T-helper 9 cell (primary cell): Measurements from ENCODE around the gene WHRN.

Experiments used
- DNase-seq: peaks from one replicate; pipeline ENCODE4 v3.0.0-alpha.2; 2020

The WHRN gene

DNA sequence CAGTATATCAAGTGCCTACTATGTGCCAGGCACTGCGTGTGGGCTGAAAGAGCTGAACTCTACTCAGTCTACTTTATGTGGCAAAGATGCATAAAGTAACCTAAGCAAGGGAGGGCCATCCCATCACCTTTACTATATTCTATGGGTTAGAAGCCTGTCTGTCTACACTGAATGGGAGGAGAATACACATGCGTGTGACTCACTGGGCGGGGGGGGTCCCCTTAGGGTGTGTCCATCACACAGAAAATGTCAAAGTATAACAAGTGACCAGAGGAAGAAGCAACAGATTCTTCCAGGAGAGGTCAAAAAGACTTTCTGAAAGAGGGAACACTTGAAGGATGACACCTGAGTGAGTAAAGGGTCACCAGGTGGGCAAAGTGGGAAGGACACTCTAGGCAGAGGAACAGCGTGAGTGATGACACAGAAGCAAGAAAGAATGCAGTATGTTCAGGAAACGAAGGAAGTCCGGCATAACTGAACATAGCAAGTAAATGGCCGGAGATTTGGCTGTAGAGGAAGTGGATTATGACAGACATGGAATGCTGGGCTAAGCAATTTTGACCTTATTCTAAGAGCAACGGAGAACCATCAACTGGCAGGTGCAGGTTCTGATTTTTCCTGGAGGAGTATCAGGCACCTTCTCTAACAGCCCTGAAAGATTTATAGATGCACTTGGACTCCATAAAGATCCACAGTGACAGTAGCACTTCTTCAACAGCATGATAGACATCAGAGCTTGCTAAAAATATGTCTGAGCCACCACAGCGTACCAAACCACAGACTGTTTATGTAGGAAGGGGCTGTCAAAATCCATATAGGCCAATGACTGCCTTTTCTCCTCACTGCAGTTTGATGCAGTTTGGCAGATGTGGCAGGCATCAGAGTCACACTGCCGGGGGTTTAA lies 8.0 kb upstream of the WHRN start:
- no peak for DNase-seq

- DNase-seq = no peak
Observed at GRCh38 chr9:114511978-114512874, 7.0 kb upstream of the WHRN start.

DNA sequence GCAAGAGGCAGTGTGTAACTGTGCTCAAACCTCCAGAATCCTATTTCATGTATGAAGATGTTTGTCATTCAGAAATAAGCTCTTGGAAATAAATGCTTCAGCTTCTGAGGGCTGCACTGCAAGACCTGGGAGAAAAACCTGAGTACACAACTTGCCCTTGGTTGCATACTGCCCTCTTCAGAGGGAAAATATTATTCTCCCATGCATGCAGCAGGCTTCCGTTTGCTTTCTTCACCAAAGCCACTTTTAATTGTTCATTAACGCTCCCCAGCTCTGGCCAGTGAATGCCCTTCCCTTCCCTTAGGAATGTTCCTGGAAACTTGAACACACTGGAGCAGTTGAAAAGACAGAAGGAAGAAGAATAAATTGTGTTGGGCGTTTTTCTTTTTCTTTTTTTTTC lies 2.5 kb upstream of the WHRN start:
- DNase-seq = no peak

GRCh38 chr9:114506082-114506390 lies 763 bp upstream of the WHRN start:
- DNase-seq = no peak

- no peak for DNase-seq
Observed at GRCh38 chr9:114504341-114505186, 709 bp downstream of the WHRN start.

GRCh38 chr9:114503522-114504340 lies 1.5 kb downstream of the WHRN start:
- no peak for DNase-seq

DNA sequence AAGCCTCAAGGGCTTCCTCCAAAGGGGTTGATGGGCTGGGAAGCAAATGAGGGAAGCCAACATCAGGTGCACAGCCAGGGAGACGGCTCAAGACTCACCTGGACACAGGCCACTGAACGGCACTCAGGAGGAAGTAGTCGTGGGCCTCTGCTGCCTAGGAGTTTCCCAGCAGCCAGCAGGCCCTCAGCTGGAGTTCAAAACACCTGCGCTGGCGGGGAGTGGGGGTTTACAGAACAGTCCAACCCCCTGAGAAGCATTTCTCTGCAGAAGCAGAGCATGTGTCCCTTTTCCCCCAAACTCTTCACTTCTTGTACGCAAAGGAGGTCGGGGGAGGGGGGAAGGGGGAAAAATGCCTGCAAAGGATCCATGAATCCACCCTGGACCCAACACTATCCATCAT lies 2.3 kb downstream of the WHRN start:
- DNase-seq = no peak

- no peak for DNase-seq
Observed at GRCh38 chr9:114501796-114502682, 3.2 kb downstream of the WHRN start.

GRCh38 chr9:114500697-114501292 lies 4.5 kb downstream of the WHRN start:
- no peak for DNase-seq

DNA sequence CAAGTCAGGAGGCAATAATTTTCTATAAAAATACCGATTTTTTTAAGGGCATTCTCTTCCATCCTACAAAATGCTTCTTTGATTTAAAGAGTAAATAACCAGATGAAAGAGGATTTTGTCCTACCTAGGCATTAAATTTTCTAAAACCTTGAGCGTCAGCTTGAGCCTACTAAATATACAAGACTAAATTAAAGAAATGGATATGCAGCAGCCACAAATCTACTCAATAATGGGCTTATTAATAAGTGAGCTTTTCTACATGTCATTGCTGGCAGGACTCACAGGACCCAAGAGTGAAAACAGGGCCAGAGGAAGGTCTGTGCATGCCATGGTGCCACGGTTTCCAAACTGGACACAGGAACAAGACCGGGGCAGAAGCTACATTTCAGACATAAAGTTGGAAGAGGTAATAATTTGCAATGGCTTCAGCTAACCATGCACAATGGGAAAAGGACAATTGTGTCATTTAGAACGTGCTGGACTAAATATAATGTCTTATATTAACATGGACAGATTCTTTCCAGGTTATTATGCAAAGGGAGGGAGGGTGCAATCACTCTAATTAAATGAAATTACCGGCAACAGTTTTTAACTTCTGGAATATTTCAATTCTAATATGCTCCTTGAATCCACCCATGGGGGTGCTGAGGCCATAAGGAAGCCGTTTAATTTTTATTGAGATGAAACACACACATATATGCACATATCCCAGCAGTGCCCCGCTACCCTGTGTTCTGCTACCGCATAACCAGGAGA lies 5.2 kb downstream of the WHRN start:
- DNase-seq = no peak

DNA sequence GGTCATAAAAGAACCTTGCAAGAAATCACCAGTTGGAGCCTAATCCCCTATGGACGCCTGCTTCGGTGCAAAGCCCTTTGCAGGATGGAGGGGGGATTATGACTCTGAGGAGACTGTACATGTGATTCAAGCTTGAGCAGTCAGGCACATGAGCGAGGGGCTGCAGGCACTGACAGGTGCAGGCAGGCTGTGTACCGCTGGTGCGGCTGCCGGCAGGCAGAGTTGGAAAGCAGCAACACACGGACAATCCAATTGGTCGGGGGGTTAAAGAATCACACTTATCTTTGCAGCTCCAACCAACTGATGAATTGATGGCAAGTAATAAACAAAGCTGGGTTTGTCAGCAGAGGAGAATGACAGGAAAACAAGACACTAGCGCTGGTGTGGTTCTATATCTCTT lies 5.7 kb downstream of the WHRN start:
- DNase-seq = no peak

DNA sequence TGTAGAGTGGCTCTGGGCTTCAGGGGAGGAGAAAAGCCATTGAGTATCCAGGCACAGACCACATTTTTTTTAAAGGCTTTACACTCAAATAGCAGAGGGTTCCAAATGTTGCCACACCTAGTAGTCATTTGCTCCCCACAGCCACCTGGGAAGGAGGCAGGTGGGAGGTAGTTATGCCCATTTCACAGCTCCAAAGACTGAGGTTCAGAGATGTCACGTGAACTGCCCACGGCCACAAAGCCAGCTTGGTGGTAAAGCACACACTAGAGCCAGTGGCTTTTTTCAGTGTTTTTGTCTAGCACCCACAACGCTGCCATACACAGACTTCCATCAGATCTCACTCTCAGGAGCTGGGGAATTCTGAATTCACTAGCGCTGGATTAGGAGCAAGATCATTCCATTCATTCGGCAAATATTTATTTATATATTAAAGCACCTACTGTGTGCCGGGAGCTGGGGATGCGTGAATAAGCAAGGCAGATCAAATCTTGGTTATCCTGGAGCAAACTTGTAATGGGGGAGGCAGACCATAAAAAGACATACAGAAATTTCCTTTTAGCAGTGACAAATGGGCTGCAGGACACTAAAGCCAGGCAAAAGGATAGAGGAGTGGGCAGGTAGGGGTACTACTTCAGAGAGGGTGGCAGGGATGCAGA lies 7.4 kb downstream of the WHRN start:
- no peak for DNase-seq

- DNase-seq = no peak
Observed at GRCh38 chr9:114497236-114497635, 8.0 kb downstream of the WHRN start.

GRCh38 chr9:114496011-114496410 lies 9.3 kb downstream of the WHRN start:
- DNase-seq = no peak

GRCh38 chr9:114494776-114495569 lies 10.3 kb downstream of the WHRN start:
- no peak for DNase-seq

GRCh38 chr9:114493521-114494184 lies 11.6 kb downstream of the WHRN start:
- no peak for DNase-seq

GRCh38 chr9:114492991-114493390 lies 12.3 kb downstream of the WHRN start:
- no peak for DNase-seq
